Retinal pigment epithelial cell (primary cell): ENCODE results near the gene CCDC81.
A peak's percentile ranks its signal among the peaks of the same experiment; 100 is the strongest.

ENCODE experiments used
- DNase-seq: peaks from one replicate; pipeline ENCODE4 v3.0.0-alpha.2; 2010; ENCODE audit warnings: low read depth
- H3K4me3 ChIP-seq: 2 replicates; pipeline ENCODE4 v1.5.1; 2011; ENCODE audit warnings: mild to moderate bottlenecking, low read length, control low read depth, moderate library complexity
- TF ChIP-seq, protein P1 (sequence below): conservative IDR thresholded peaks from 2 replicates; pipeline ENCODE4 v1.5.1; 2011; ENCODE audit warnings: low read depth, low read length, control low read depth, inconsistent platforms

CCDC81 gene

GRCh38 chr11:86446163-86446923 is 71.7 kb downstream of the CCDC81 start:
- TF ChIP-seq, protein P1, sequence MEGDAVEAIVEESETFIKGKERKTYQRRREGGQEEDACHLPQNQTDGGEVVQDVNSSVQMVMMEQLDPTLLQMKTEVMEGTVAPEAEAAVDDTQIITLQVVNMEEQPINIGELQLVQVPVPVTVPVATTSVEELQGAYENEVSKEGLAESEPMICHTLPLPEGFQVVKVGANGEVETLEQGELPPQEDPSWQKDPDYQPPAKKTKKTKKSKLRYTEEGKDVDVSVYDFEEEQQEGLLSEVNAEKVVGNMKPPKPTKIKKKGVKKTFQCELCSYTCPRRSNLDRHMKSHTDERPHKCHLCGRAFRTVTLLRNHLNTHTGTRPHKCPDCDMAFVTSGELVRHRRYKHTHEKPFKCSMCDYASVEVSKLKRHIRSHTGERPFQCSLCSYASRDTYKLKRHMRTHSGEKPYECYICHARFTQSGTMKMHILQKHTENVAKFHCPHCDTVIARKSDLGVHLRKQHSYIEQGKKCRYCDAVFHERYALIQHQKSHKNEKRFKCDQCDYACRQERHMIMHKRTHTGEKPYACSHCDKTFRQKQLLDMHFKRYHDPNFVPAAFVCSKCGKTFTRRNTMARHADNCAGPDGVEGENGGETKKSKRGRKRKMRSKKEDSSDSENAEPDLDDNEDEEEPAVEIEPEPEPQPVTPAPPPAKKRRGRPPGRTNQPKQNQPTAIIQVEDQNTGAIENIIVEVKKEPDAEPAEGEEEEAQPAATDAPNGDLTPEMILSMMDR: no peak
- no peak overlapping the region for H3K4me3 ChIP-seq
- no peak for DNase-seq

- DNase-seq: no peak
- TF ChIP-seq, protein P1: no peak
- no peak overlapping the region for H3K4me3 ChIP-seq
Measured at GRCh38 chr11:86446924-86447285, 72.2 kb downstream of the CCDC81 start.

- no peak overlapping the region for H3K4me3 ChIP-seq
- TF ChIP-seq, protein P1: no peak
- no peak for DNase-seq
Measured at GRCh38 chr11:86447763-86448480, 73.2 kb downstream of the CCDC81 start.

DNA sequence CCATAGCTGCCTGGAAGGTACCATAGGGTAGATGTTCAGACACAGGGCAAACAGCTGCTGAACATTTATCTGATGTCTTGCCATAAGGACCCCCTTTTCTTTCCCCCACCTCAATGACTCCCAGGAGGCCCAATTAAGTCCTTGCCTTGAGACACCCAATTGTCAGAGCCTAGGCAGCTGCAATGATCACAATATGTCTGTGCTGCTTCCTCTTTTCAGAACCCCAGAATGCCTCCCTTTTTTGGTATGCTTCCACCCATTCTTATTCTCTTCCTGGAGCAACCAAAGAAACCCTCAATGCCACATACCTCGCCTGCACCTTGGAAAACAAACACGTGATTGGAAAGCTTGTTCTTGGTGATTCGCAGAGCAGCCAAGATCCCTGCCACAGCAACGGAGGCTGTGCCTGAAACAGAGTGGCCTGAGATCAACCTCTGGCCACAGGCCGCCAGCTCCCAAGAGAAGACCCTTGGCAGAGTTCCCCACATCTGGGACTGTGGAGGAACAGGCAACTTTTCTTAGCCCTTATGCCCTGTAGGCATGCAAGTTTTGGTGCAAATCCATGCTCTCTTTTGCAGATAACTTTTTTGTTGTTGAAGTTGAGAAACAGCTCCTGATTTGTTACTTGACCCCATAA is 75.4 kb downstream of the CCDC81 start:
- TF ChIP-seq, protein P1: no peak
- no peak overlapping the region for H3K4me3 ChIP-seq
- DNase-seq: no peak

- TF ChIP-seq, protein P1: peak; percentile 24
Measured at GRCh38 chr11:86453290-86454030, 78.8 kb downstream of the CCDC81 start.

DNA sequence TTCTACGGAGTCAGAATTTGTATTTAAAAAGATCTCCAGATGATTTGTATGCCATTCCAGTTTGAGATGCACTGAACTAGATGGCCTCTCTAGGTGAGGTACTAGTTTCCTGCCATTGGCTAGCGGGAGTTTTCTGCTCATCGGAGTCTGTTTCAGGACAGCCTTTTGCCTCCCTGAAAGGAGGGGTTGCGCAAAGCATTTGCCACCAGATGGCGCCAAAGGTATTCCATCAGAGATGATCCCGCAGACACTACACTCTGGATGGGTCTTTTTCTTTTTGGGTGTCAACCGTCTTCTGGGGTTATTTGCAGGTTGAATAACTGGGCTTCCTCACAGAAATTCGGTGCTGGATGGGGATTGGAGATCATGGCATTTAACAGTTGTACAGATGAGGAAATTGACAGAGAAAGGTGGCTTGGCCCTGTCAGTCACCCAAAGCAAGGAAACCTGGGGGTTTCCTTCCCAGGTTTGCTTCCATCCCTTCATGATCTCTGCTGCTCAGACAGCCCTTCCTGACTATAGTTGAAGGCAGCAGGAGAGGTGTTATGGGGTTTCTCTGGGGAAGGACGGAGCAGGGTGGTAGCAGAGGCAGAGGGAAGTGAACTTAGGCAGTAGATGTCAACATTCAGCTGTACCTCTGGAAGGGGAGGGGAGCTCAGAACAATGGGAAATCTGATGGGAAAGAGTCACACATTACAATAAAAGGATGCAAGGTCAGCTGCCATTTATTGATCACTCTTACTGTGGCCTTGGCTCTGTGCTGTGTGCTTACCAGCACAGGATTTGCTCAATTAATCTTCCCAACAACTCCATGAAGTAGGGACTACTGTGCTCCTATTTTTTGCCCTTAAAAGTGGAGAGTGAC is 81.6 kb downstream of the CCDC81 start:
- TF ChIP-seq, protein P1: peak; percentile 90
- no peak for DNase-seq
- no peak overlapping the region for H3K4me3 ChIP-seq

More at GRCh38 chr11:86453290-86454030, 78.8 kb downstream of the CCDC81 start:
- H3K4me3 ChIP-seq: no peak overlapping the region
- DNase-seq: no peak
